Astrocyte (in vitro differentiated cells and primary cell): ENCODE data around the gene TMEM79. TPM values are rescaled to one million over a fixed set of nuclear protein-coding genes. Genes with fewer than 3 reads are reported as not detected.

Experiments
- DNase-seq: peaks from one replicate; pipeline ENCODE4 v3.0.0-alpha.2; 2010; ENCODE audit warnings: low read depth
- FAIRE-seq: peaks from 2 replicates; lab custom pipeline; 2011; peaks lifted over from hg19 to GRCh38; lab: Jason Lieb, UNC
- H2AFZ ChIP-seq: 2 replicates; pipeline ENCODE4 v1.6.0; 2012; ENCODE audit warnings: low read depth, low read length, inconsistent platforms
- H3K27ac ChIP-seq: 2 replicates; pipeline ENCODE4 v1.5.1; 2011; ENCODE audit warnings: low read depth, low read length, inconsistent platforms
- H3K27me3 ChIP-seq: 2 replicates; pipeline ENCODE4 v1.6.0; 2011; ENCODE audit warnings: low read length, inconsistent platforms; ENCODE audit not compliant: insufficient read depth
- H3K36me3 ChIP-seq: 2 replicates; pipeline ENCODE4 v1.5.1; 2011; ENCODE audit warnings: low read length, inconsistent platforms; ENCODE audit not compliant: insufficient read depth
- H3K4me1 ChIP-seq: 2 replicates; pipeline ENCODE4 v1.5.1; 2011; ENCODE audit warnings: low read length, inconsistent platforms; ENCODE audit not compliant: insufficient read depth
- H3K4me2 ChIP-seq: 2 replicates; pipeline ENCODE4 v1.6.0; 2012; ENCODE audit warnings: low read length, inconsistent platforms
- H3K4me3 ChIP-seq: 2 replicates; pipeline ENCODE4 v1.5.1; 2011; ENCODE audit warnings: low read depth, mild to moderate bottlenecking, low read length, inconsistent platforms; ENCODE audit not compliant: insufficient read depth
- H3K79me2 ChIP-seq: 2 replicates; pipeline ENCODE4 v1.6.0; 2012; ENCODE audit warnings: mild to moderate bottlenecking, low read length, inconsistent platforms; ENCODE audit not compliant: insufficient read depth
- H3K9ac ChIP-seq: 2 replicates; pipeline ENCODE4 v1.6.0; 2012; ENCODE audit warnings: mild to moderate bottlenecking, low read length, inconsistent platforms
- H3K9me3 ChIP-seq: 2 replicates; pipeline ENCODE4 v1.5.1; 2012; ENCODE audit warnings: low read depth, mild to moderate bottlenecking, low read length, inconsistent platforms; ENCODE audit not compliant: insufficient read depth
- H4K20me1 ChIP-seq: 2 replicates; pipeline ENCODE4 v1.6.0; 2012; ENCODE audit warnings: low read length, inconsistent platforms; ENCODE audit not compliant: insufficient read depth
- H3K27ac Mint-ChIP-seq: one replicate; pipeline ENCODE4 v1.8.0; 2021; ENCODE audit warnings: mild to moderate bottlenecking, mixed read lengths; ENCODE audit not compliant: unreplicated experiment
- H3K27me3 Mint-ChIP-seq: one replicate; pipeline ENCODE4 v1.8.0; 2021; ENCODE audit warnings: low read depth, mixed read lengths; ENCODE audit not compliant: unreplicated experiment
- H3K36me3 Mint-ChIP-seq: one replicate; pipeline ENCODE4 v1.8.0; 2021; ENCODE audit warnings: low read depth, mixed read lengths; ENCODE audit not compliant: unreplicated experiment
- H3K4me1 Mint-ChIP-seq: one replicate; pipeline ENCODE4 v1.8.0; 2021; ENCODE audit warnings: low read depth, mixed read lengths; ENCODE audit not compliant: unreplicated experiment
- H3K4me3 Mint-ChIP-seq: one replicate; pipeline ENCODE4 v1.8.0; 2021; ENCODE audit warnings: mild to moderate bottlenecking, moderate library complexity, mixed read lengths; ENCODE audit not compliant: unreplicated experiment
- H3K9me3 Mint-ChIP-seq: one replicate; pipeline ENCODE4 v1.8.0; 2021; ENCODE audit warnings: mild to moderate bottlenecking, mixed read lengths; ENCODE audit not compliant: unreplicated experiment
- EZH2 ChIP-seq: IDR thresholded peaks from 2 replicates; pipeline ENCODE4 v1.6.1; 2012; ENCODE audit warnings: mild to moderate bottlenecking, low read length, inconsistent platforms; ENCODE audit not compliant: insufficient read depth
- total RNA-seq: library from RNA; stranded (reverse); gene quantifications from 2 replicates; pipeline ENCODE4 v1.2.1, GENCODE V29; 2021
- TF ChIP-seq, protein P1 (sequence below): IDR thresholded peaks from 2 replicates; pipeline ENCODE4 v1.5.1; 2011; ENCODE audit warnings: low read depth, mild to moderate bottlenecking, inconsistent platforms, low read length, moderate library complexity; ENCODE audit not compliant: insufficient read depth

Gene TMEM79
- total RNA-seq, 1 donor from 2014 or later = 3.0 TPM

GRCh38 chr1:156281281-156281680 lies 2.8 kb upstream of the TMEM79 start:
- FAIRE-seq = no peak
- peak overlapping the region; percentile 94 for H3K4me3 Mint-ChIP-seq
- H3K79me2 ChIP-seq = peaks cover 59% of the 10 kb centered on the region
- peaks cover 17% of the 10 kb centered on the region for H3K4me1 ChIP-seq
- peak overlapping the region; percentile 87 for H3K4me3 ChIP-seq
- H2AFZ ChIP-seq = no peak overlapping the region
- H3K27me3 Mint-ChIP-seq = no peaks in the 10 kb centered on the region
- H3K27ac Mint-ChIP-seq = no peak overlapping the region
- H3K4me1 Mint-ChIP-seq = peaks cover 17% of the 10 kb centered on the region
- H4K20me1 ChIP-seq = peaks cover 47% of the 10 kb centered on the region
- DNase-seq = peak; percentile 34
- H3K9me3 Mint-ChIP-seq = no peaks in the 10 kb centered on the region
- H3K36me3 Mint-ChIP-seq = peaks cover 14% of the 10 kb centered on the region
- H3K27ac ChIP-seq = peak overlapping the region; percentile 80
- H3K4me2 ChIP-seq = peak overlapping the region; percentile 97
- no peaks in the 10 kb centered on the region for H3K27me3 ChIP-seq
- H3K9me3 ChIP-seq = no peaks in the 10 kb centered on the region
- no peak for TF ChIP-seq EZH2
- TF ChIP-seq, protein P1, sequence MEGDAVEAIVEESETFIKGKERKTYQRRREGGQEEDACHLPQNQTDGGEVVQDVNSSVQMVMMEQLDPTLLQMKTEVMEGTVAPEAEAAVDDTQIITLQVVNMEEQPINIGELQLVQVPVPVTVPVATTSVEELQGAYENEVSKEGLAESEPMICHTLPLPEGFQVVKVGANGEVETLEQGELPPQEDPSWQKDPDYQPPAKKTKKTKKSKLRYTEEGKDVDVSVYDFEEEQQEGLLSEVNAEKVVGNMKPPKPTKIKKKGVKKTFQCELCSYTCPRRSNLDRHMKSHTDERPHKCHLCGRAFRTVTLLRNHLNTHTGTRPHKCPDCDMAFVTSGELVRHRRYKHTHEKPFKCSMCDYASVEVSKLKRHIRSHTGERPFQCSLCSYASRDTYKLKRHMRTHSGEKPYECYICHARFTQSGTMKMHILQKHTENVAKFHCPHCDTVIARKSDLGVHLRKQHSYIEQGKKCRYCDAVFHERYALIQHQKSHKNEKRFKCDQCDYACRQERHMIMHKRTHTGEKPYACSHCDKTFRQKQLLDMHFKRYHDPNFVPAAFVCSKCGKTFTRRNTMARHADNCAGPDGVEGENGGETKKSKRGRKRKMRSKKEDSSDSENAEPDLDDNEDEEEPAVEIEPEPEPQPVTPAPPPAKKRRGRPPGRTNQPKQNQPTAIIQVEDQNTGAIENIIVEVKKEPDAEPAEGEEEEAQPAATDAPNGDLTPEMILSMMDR = no peak
- peak overlapping the region; percentile 96 for H3K9ac ChIP-seq
- peaks cover 22% of the 10 kb centered on the region for H3K36me3 ChIP-seq

DNA sequence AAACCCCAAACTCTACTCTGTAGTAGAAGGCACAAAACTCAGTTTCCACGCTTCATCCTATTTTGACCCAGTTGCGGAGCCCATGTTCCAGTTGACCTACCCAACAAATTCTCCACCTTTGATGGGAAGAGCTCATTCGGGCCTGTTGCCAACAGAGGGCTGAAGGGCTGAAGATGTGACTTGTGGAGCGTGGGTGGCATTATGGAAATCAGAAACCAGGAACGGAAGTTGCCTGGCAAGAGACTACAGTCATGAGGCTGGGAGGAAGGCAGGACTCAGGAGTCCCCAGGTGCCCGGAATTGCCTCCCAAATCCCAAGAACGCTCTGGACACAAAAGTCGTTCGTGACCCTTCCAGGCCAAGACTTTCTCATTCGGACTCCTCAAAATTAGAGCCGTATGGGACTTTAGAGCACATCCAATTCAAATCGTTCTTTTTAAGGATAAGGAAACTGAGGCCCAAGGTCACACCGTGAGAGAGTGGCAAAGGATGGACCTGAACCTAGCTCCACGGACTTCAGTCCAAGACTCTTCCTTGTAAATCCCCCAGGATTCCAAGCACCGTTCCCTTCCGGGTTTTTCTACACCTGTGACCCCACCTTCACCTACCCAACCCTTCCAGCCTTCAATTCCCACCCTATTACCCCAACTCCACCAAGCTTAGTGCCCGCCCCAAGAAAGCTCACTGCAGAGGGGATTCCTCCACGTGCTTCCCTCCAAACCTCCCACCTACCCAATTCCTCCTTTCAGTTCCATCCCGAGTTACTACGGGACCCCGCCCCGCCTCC lies 2.2 kb upstream of the TMEM79 start:
- no peak for TF ChIP-seq EZH2
- TF ChIP-seq, protein P1 = no peak
- Histone ChIP-seq H3K79me2 (peaks cover 57% of the 10 kb centered on the region), H3K4me3 (peak overlapping the region; percentile 87), H3K9me3 (no peaks in the 10 kb centered on the region), H3K9ac (peak overlapping the region; percentile 96), H3K27ac (peak overlapping the region; percentile 80), H3K4me2 (peak overlapping the region; percentile 97), H3K27me3 (no peaks in the 10 kb centered on the region), H3K4me1 (peaks cover 17% of the 10 kb centered on the region), H3K36me3 (peaks cover 16% of the 10 kb centered on the region), H2AFZ (no peak overlapping the region), H4K20me1 (peaks cover 47% of the 10 kb centered on the region)
- no peaks in the 10 kb centered on the region for H3K9me3 Mint-ChIP-seq
- H3K4me1 Mint-ChIP-seq = peaks cover 17% of the 10 kb centered on the region
- peak; percentile 26 for DNase-seq
- FAIRE-seq = no peak
- H3K27ac Mint-ChIP-seq = peak overlapping the region; percentile 77
- peaks cover 9% of the 10 kb centered on the region for H3K36me3 Mint-ChIP-seq
- H3K27me3 Mint-ChIP-seq = no peaks in the 10 kb centered on the region
- H3K4me3 Mint-ChIP-seq = peak overlapping the region; percentile 94
